HEK293 (cell line): ENCODE results near the gene MEGF8.

ENCODE experiments used
- CTCF ChIA-PET: fragments of 350-600 bp; formaldehyde crosslinking; extraction: SDS; loops from one replicate; lab custom pipeline; 2021; ENCODE audit warnings: antibody characterized with exemption; lab: Yijun Ruan, JAX
- POLR2A ChIA-PET: fragments of 300-600 bp; formaldehyde crosslinking; extraction: SDS; loops from one replicate; lab custom pipeline; 2020; ENCODE audit warnings: antibody characterized with exemption, inconsistent platforms; lab: Yijun Ruan, JAX
- H3K27ac ChIP-seq: fragments of 200-500 bp; sonication (Bioruptor generic); 2 replicates; pipeline ENCODE4 v1.5.1; 2014; ENCODE audit warnings: low read depth, low read length, control low read depth, inconsistent platforms; ENCODE audit errors: extremely low read depth
- H3K36me3 ChIP-seq, 2 experiments: fragments of 200-500 bp in 1 of 2; sonication (Bioruptor generic) in 1 of 2; 1 replicate in 1 of 2; 2 replicates in 1 of 2; pipeline ENCODE4 v1.5.1; 2014 to 2017; ENCODE audit warnings: inconsistent platforms in 2 of 2, low read length in 2 of 2; ENCODE audit not compliant: control insufficient read depth in 2 of 2, insufficient read depth in 1 of 2
- H3K4me1 ChIP-seq: fragments of 200-500 bp; sonication (Bioruptor generic); 2 replicates; pipeline ENCODE4 v1.5.1; 2014; ENCODE audit warnings: mild to moderate bottlenecking, low read length, inconsistent platforms; ENCODE audit not compliant: control insufficient read depth, insufficient read depth
- H3K4me3 ChIP-seq: 2 replicates; pipeline ENCODE4 v1.5.1; 2011; ENCODE audit warnings: low read depth, mild to moderate bottlenecking, control low read depth, low read length, moderate library complexity
- H3K9me3 ChIP-seq: fragments of 200-500 bp; sonication (Bioruptor generic); 2 replicates; pipeline ENCODE4 v1.5.1; 2014; ENCODE audit warnings: low read depth, low read length, inconsistent platforms; ENCODE audit not compliant: control insufficient read depth, insufficient read depth
- GLIS1 ChIP-seq: fragments of 450-650 bp; formaldehyde crosslinking; IDR thresholded peaks from 2 replicates; pipeline ENCODE4 v1.5.1; 2016; ENCODE audit warnings: missing biosample characterization, missing genetic modification characterization
- GLIS2 ChIP-seq: fragments of 450-650 bp; formaldehyde crosslinking; IDR thresholded peaks from 2 replicates; pipeline ENCODE4 v1.5.1; 2016; ENCODE audit warnings: missing biosample characterization, missing genetic modification characterization
- HIC1 ChIP-seq: fragments of 450-650 bp; formaldehyde crosslinking; IDR thresholded peaks from 2 replicates; pipeline ENCODE4 v1.5.1; 2016; ENCODE audit warnings: missing biosample characterization, missing genetic modification characterization
- KLF9 ChIP-seq: fragments of 450-650 bp; formaldehyde crosslinking; IDR thresholded peaks from 2 replicates; pipeline ENCODE4 v1.5.1; 2016; ENCODE audit warnings: missing biosample characterization, missing genetic modification characterization, low read depth
- MEIS1 ChIP-seq: sonication (generic); formaldehyde crosslinking; IDR thresholded peaks from 2 replicates; pipeline ENCODE4 v1.8.1; 2022; ENCODE audit warnings: missing genetic modification reagents, mild to moderate bottlenecking, borderline replicate concordance
- YY1 ChIP-seq: fragments of 450-650 bp; formaldehyde crosslinking; IDR thresholded peaks from 2 replicates; pipeline ENCODE4 v1.5.1; 2018; ENCODE audit warnings: missing biosample characterization, missing genetic modification characterization
- YY2 ChIP-seq: fragments of 450-650 bp; formaldehyde crosslinking; IDR thresholded peaks from 2 replicates; pipeline ENCODE4 v1.5.1; 2016; ENCODE audit warnings: missing biosample characterization, missing genetic modification characterization
- ZBTB11 ChIP-seq: fragments of 450-650 bp; formaldehyde crosslinking; conservative IDR thresholded peaks from 2 replicates; pipeline ENCODE4 v1.5.1; 2016; ENCODE audit warnings: low read depth, missing biosample characterization, missing genetic modification characterization
- ZBTB7A ChIP-seq: fragments of 450-650 bp; formaldehyde crosslinking; IDR thresholded peaks from 2 replicates; pipeline ENCODE4 v1.5.1; 2016; ENCODE audit warnings: low read depth, missing biosample characterization, missing genetic modification characterization
- ZFHX2 ChIP-seq: fragments of 450-650 bp; formaldehyde crosslinking; conservative IDR thresholded peaks from 2 replicates; pipeline ENCODE4 v1.5.1; 2016; ENCODE audit warnings: missing biosample characterization, missing genetic modification characterization
- ZIC2 ChIP-seq: fragments of 450-650 bp; formaldehyde crosslinking; IDR thresholded peaks from 2 replicates; pipeline ENCODE4 v1.5.1; 2016; ENCODE audit warnings: missing biosample characterization, missing genetic modification characterization
- ZNF155 ChIP-seq: fragments of 450-650 bp; formaldehyde crosslinking; IDR thresholded peaks from 2 replicates; pipeline ENCODE4 v1.5.1; 2016; ENCODE audit warnings: missing biosample characterization, missing genetic modification characterization
- ZNF169 ChIP-seq: fragments of 450-650 bp; formaldehyde crosslinking; IDR thresholded peaks from 2 replicates; pipeline ENCODE4 v1.5.1; 2016; ENCODE audit warnings: missing biosample characterization, missing genetic modification characterization
- ZNF202 ChIP-seq: fragments of 450-650 bp; formaldehyde crosslinking; IDR thresholded peaks from 2 replicates; pipeline ENCODE4 v1.5.1; 2016; ENCODE audit warnings: missing biosample characterization, missing genetic modification characterization, borderline replicate concordance
- ZNF239 ChIP-seq: fragments of 450-650 bp; formaldehyde crosslinking; IDR thresholded peaks from 2 replicates; pipeline ENCODE4 v1.5.1; 2016; ENCODE audit warnings: missing biosample characterization, missing genetic modification characterization
- ZNF248 ChIP-seq: fragments of 450-650 bp; formaldehyde crosslinking; IDR thresholded peaks from 2 replicates; pipeline ENCODE4 v1.5.1; 2017; ENCODE audit warnings: missing biosample characterization, missing genetic modification characterization
- ZNF610 ChIP-seq: fragments of 450-650 bp; formaldehyde crosslinking; IDR thresholded peaks from 2 replicates; pipeline ENCODE4 v1.5.1; 2016; ENCODE audit warnings: missing biosample characterization, missing genetic modification characterization, borderline replicate concordance
- ZNF626 ChIP-seq: fragments of 450-650 bp; sonication (Bioruptor Pico); formaldehyde crosslinking; IDR thresholded peaks from 2 replicates; pipeline ENCODE4 v1.5.1; 2018; ENCODE audit warnings: missing biosample characterization, missing genetic modification characterization, inconsistent platforms
- ZNF654 ChIP-seq: fragments of 450-650 bp; formaldehyde crosslinking; IDR thresholded peaks from 2 replicates; pipeline ENCODE4 v1.5.1; 2016; ENCODE audit warnings: low read depth, missing biosample characterization, missing genetic modification characterization
- ZNF660 ChIP-seq: fragments of 450-650 bp; IDR thresholded peaks from 2 replicates; pipeline ENCODE4 v1.5.1; 2018; ENCODE audit warnings: missing biosample characterization, mild to moderate bottlenecking, missing genetic modification characterization
- TF ChIP-seq, protein P1 (sequence below): fragments of 450-650 bp; IDR thresholded peaks from 2 replicates; pipeline ENCODE4 v1.5.1; 2018; ENCODE audit warnings: missing biosample characterization, mild to moderate bottlenecking, missing genetic modification characterization
- TF ChIP-seq, protein P2 (sequence below): fragments of 450-650 bp; formaldehyde crosslinking; IDR thresholded peaks from 2 replicates; pipeline ENCODE4 v1.5.1; 2016; ENCODE audit warnings: missing biosample characterization, missing genetic modification characterization
- TF ChIP-seq, protein P3 (sequence below): fragments of 450-650 bp; formaldehyde crosslinking; IDR thresholded peaks from 2 replicates; pipeline ENCODE4 v1.5.1; 2016; ENCODE audit warnings: missing biosample characterization, missing genetic modification characterization

Gene MEGF8

GRCh38 chr19:42392165-42392564 is 66.7 kb downstream of the MEGF8 start:
- Histone ChIP-seq H3K27ac (0 out of 2 replicates have a peak overlapping the region, but pooled peaks have one; percentile 2), H3K4me1 (peaks cover 6% of the 10 kb centered on the region), H3K4me3 (no peak overlapping the region), H3K9me3 (no peaks in the 10 kb centered on the region), H3K36me3 (no peaks in the 10 kb centered on the region; a peak in 1 of 3 replicates)
- ChIA-PET POLR2A (no interaction called here), CTCF (interaction anchor here (1.0 to 2.1 kb wide), 2 partner anchors 9 to 46 kb away, joined by 3 to 8 read pairs; no protein-coding TSS in a partner anchor)
- TF ChIP-seq GLIS1, result peak; percentile 80
- no peak for TF ChIP-seq ZNF610 (tag by site-specific recombination)
- TF ChIP-seq, protein P1, sequence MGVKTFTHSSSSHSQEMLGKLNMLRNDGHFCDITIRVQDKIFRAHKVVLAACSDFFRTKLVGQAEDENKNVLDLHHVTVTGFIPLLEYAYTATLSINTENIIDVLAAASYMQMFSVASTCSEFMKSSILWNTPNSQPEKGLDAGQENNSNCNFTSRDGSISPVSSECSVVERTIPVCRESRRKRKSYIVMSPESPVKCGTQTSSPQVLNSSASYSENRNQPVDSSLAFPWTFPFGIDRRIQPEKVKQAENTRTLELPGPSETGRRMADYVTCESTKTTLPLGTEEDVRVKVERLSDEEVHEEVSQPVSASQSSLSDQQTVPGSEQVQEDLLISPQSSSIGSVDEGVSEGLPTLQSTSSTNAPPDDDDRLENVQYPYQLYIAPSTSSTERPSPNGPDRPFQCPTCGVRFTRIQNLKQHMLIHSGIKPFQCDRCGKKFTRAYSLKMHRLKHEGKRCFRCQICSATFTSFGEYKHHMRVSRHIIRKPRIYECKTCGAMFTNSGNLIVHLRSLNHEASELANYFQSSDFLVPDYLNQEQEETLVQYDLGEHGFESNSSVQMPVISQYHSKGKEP (tag by site-specific recombination), result no peak
- peak; percentile 91 for TF ChIP-seq ZIC2 (tag by site-specific recombination)
- TF ChIP-seq ZBTB11, result no peak
- TF ChIP-seq, protein P2, sequence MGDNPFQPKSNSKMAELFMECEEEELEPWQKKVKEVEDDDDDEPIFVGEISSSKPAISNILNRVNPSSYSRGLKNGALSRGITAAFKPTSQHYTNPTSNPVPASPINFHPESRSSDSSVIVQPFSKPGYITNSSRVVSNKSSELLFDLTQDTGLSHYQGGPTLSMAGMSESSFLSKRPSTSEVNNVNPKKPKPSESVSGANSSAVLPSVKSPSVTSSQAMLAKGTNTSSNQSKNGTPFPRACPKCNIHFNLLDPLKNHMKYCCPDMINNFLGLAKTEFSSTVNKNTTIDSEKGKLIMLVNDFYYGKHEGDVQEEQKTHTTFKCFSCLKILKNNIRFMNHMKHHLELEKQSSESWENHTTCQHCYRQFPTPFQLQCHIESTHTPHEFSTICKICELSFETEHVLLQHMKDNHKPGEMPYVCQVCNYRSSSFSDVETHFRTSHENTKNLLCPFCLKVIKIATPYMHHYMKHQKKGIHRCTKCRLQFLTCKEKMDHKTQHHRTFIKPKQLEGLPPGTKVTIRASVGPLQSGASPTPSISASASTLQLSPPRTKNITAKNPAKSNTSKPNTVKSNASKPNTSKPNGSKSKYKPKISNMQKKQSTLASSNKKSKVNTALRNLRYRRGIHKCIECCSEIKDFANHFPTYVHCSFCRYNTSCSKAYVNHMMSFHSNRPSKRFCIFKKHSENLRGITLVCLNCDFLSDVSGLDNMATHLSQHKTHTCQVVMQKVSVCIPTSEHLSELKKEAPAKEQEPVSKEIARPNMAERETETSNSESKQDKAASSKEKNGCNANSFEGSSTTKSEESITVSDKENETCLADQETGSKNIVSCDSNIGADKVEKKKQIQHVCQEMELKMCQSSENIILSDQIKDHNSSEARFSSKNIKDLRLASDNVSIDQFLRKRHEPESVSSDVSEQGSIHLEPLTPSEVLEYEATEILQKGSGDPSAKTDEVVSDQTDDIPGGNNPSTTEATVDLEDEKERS (tag by site-specific recombination), result no peak
- no peak for TF ChIP-seq ZNF626
- TF ChIP-seq ZNF239, result no peak
- 0 out of 2 replicates have a peak, but pooled peaks have one; percentile 13 for TF ChIP-seq GLIS2 (tag by site-specific recombination)

DNA sequence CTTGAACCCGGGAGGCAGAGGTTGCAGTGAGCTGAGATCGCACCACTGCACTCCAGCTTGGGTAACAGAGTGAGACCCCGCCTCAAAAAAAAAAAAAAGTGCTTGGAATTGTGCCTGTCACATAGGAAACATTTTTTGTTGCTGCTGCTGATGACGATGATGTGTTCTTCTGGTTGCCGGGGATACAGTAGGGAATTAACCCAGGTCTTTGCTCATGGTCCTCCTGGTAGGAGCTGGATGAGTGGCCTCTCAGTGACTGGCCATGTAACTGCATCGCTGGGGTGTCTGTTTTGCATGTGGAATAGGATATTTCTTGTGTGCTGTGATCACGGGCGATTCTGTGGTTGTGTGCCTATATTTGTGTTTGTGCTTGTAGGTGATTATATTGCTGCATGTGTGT is 69.3 kb downstream of the MEGF8 start:
- H3K27ac ChIP-seq, result no peak overlapping the region
- peaks cover 9% of the 10 kb centered on the region for H3K4me1 ChIP-seq
- no peak overlapping the region for H3K4me3 ChIP-seq
- ChIA-PET CTCF (interaction anchor here (0.6 to 1.0 kb wide), 4 partner anchors 39 to 1495 kb away, joined by 3 to 5 read pairs (median 3); no protein-coding TSS in a partner anchor), POLR2A (interaction anchor here (0.6 kb wide), 1 partner anchor 87 kb away, joined by 4 read pairs; no protein-coding TSS in a partner anchor)
- no peaks in the 10 kb centered on the region; a peak in 1 of 3 replicates for H3K36me3 ChIP-seq
- H3K9me3 ChIP-seq, result no peaks in the 10 kb centered on the region
- no peak for TF ChIP-seq YY1 (tag by site-specific recombination)
- TF ChIP-seq ZNF155 (tag by site-specific recombination), result no peak
- no peak for TF ChIP-seq HIC1 (tag by site-specific recombination)
- no peak for TF ChIP-seq ZNF660
- TF ChIP-seq, protein P1 (tag by site-specific recombination), result no peak
- no peak for TF ChIP-seq ZNF202 (tag by site-specific recombination)
- TF ChIP-seq ZFHX2 (tag by site-specific recombination), result no peak
- TF ChIP-seq KLF9, result no peak
- no peak for TF ChIP-seq ZBTB7A (tag by site-specific recombination)
- TF ChIP-seq ZNF169 (tag by site-specific recombination), result no peak
- TF ChIP-seq, protein P3, sequence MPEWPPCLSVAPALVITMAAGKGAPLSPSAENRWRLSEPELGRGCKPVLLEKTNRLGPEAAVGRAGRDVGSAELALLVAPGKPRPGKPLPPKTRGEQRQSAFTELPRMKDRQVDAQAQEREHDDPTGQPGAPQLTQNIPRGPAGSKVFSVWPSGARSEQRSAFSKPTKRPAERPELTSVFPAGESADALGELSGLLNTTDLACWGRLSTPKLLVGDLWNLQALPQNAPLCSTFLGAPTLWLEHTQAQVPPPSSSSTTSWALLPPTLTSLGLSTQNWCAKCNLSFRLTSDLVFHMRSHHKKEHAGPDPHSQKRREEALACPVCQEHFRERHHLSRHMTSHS (tag by site-specific recombination), result no peak
- no peak for TF ChIP-seq ZNF654 (tag by site-specific recombination)
- no peak for TF ChIP-seq ZNF248 (tag by site-specific recombination)
- no peak for TF ChIP-seq MEIS1 (CRISPR knock-in tag)
- no peak for TF ChIP-seq YY2
